Keratinocyte (primary cell): ENCODE results near the gene ENDOD1. TPM values are rescaled to one million over a fixed set of nuclear protein-coding genes. Genes with fewer than 3 reads are reported as not detected.
"Not testable (repeated sequence)": the region's sequence is repeated elsewhere in the genome, so short reads cannot be mapped to it uniquely, and the experiment has no call there.

Experiments used
- DNase-seq: peaks from one replicate; pipeline ENCODE4 v3.0.0-alpha.2; 2011; ENCODE audit warnings: low read depth, missing footprints, low spot score
- FAIRE-seq: peaks from 2 replicates; lab custom pipeline; 2011; peaks lifted over from hg19 to GRCh38; lab: Jason Lieb, UNC
- H2AFZ ChIP-seq: 2 replicates; pipeline ENCODE4 v1.6.0; 2012; ENCODE audit warnings: low read length, control low read depth, inconsistent platforms; ENCODE audit not compliant: control insufficient read depth
- H3K27ac ChIP-seq: 2 replicates; pipeline ENCODE4 v1.5.1; 2011; ENCODE audit warnings: low read length; ENCODE audit not compliant: control insufficient read depth, insufficient read depth
- H3K27me3 ChIP-seq: 3 replicates; pipeline ENCODE4 v1.6.0; 2011; ENCODE audit warnings: low read length; ENCODE audit not compliant: control insufficient read depth, insufficient read depth; ENCODE audit errors: extremely low read depth
- H3K36me3 ChIP-seq, 2 experiments: 2 replicates in 1 of 2; 3 replicates in 1 of 2; pipeline ENCODE4 v1.5.1; 2011; ENCODE audit warnings: low read length in 2 of 2, mild to moderate bottlenecking in 1 of 2; ENCODE audit not compliant: control insufficient read depth in 2 of 2, insufficient read depth in 2 of 2; ENCODE audit errors: extremely low read depth in 1 of 2
- H3K4me1 ChIP-seq: 3 replicates; pipeline ENCODE4 v1.5.1; 2011; ENCODE audit warnings: low read length; ENCODE audit not compliant: control insufficient read depth, insufficient read depth; ENCODE audit errors: extremely low read depth
- H3K4me2 ChIP-seq: 3 replicates; pipeline ENCODE4 v1.6.0; 2011; ENCODE audit warnings: low read depth, low read length; ENCODE audit not compliant: control insufficient read depth, insufficient read depth; ENCODE audit errors: extremely low read depth
- H3K4me3 ChIP-seq, 3 experiments: fragments of 200-600 bp in 1 of 3; sonication (generic) in 1 of 3; 2 replicates in 2 of 3; 3 replicates in 1 of 3; pipeline ENCODE4 v1.5.1; 2011 to 2016; ENCODE audit warnings: low read length in 3 of 3, mild to moderate bottlenecking in 3 of 3, control low read depth in 2 of 3, inconsistent platforms in 1 of 3, low read depth in 1 of 3, mixed read lengths in 1 of 3, mixed run types in 1 of 3, moderate library complexity in 1 of 3; ENCODE audit not compliant: control insufficient read depth in 2 of 3, insufficient read depth in 2 of 3; ENCODE audit errors: extremely low read depth in 1 of 3
- H3K79me2 ChIP-seq: 2 replicates; pipeline ENCODE4 v1.6.0; 2012; ENCODE audit warnings: low read length; ENCODE audit not compliant: control insufficient read depth, insufficient read depth
- H3K9ac ChIP-seq: 3 replicates; pipeline ENCODE4 v1.6.0; 2011; ENCODE audit warnings: low read length; ENCODE audit not compliant: control insufficient read depth, insufficient read depth; ENCODE audit errors: extremely low read depth
- H3K9me1 ChIP-seq: 3 replicates; pipeline ENCODE4 v1.6.0; 2011; ENCODE audit warnings: low read length; ENCODE audit not compliant: control insufficient read depth, insufficient read depth; ENCODE audit errors: extremely low read depth
- H3K9me3 ChIP-seq: 2 replicates; pipeline ENCODE4 v1.5.1; 2012; ENCODE audit warnings: low read depth, low read length; ENCODE audit not compliant: control insufficient read depth
- H4K20me1 ChIP-seq: 3 replicates; pipeline ENCODE4 v1.6.0; 2011; ENCODE audit warnings: low read length; ENCODE audit not compliant: control insufficient read depth, insufficient read depth; ENCODE audit errors: extremely low read depth
- EZH2 ChIP-seq: IDR thresholded peaks from one replicate; pipeline ENCODE4 v1.6.1; 2012; ENCODE audit warnings: inconsistent platforms, mild to moderate bottlenecking, low read length, moderate library complexity
- dilution Hi-C: fragments of 300-500 bp; cut with MboI; formaldehyde crosslinking; loops from one replicate; pipeline ENCODE4 v1.7.0; 2020; ENCODE audit warnings: low sequenced_read_pairs; ENCODE audit not compliant: extremely low pct_ligation_motif_present
- polyA plus RNA-seq, 5 experiments: library from polyadenylated mRNA; depleted of rRNA in 3 of 5; stranded (reverse) in 3 of 5; stranded (forward) in 1 of 5; unstranded in 1 of 5; fragments of >200 nt; gene quantifications; 1 replicate in 1 of 5; 2 replicates in 3 of 5; 3 replicates in 1 of 5; pipeline versions ENCODE4 v1.2.1 to v1.2.3, GENCODE V29; 2011 to 2012; ENCODE audit warnings: missing spikeins in 2 of 5, low read depth in 1 of 5, low replicate concordance in 1 of 5
- TF ChIP-seq, protein P1 (sequence below), 3 experiments: IDR thresholded peaks in 1 of 3; conservative IDR thresholded peaks in 1 of 3; optimal IDR thresholded peaks in 1 of 3; 2 replicates in 2 of 3; 3 replicates in 1 of 3; pipeline versions ENCODE3 to v1.5.1; 2011; ENCODE audit warnings: low read length in 3 of 3, mild to moderate bottlenecking in 3 of 3, moderate library complexity in 2 of 3, control low read depth in 1 of 3, inconsistent platforms in 1 of 3; ENCODE audit not compliant: insufficient read depth in 2 of 3; ENCODE audit errors: extremely low read depth in 1 of 3

The ENDOD1 gene
- polyA plus RNA-seq, 1 donor (not counting 4 experiments of a cell fraction or from before 2014, with no cell fraction given): 27.2 TPM

DNA sequence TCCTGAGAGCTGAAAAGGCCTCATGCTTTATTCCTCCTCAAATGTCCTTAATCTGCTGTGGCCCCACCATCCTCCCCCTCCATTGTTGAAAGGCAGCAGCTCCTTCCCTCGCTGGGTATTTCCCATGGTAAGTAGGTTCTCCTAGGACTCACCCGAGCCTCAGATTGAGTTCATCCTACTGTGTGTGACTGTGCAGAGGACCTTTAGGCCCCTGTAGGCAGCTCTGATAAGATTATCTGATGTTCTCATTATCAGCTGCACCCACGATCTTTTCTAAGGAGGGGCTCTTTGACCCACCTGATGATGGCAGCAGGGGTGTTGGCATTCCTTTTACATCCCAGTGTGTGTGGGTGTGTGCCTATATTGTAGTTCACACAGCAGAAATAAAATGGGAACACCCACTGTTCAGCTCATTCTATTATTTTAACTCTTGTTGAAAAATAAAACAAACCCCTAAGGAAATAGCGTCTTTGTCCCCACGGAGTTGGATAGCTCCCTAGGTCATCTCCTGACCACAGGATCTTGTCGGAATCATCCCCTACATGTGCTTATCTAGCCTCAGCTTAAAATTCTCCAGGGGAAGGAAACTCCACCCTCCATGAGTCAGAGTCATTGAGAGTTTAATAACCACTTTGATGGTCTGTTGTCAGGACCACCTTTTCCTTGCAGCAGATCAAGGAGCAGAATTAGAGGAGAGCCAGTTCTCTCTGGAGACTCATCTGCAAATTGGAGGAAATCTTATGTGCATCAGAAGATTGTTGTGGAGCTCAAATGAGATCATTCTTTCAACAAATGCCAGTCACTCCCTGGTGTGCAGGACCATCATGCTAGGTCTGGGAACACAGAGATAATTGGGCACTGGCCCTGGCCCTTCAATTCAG lies 19.3 kb downstream of the ENDOD1 start:
- Histone ChIP-seq H3K9me1 (no peaks in the 10 kb centered on the region), H2AFZ (peak overlapping the region; percentile 13), H4K20me1 (no peaks in the 10 kb centered on the region), H3K79me2 (peaks cover 14% of the 10 kb centered on the region), H3K4me2 (peak overlapping the region; percentile 68), H3K4me1 (peaks cover 41% of the 10 kb centered on the region), H3K9me3 (no peaks in the 10 kb centered on the region), H3K4me3 (no peak overlapping the region), H3K9ac (peak overlapping the region; percentile 66), H3K27me3 (no peaks in the 10 kb centered on the region), H3K36me3 (no peaks in the 10 kb centered on the region), H3K27ac (peak overlapping the region; percentile 74)
- no peak for FAIRE-seq
- TF ChIP-seq EZH2: no peak
- TF ChIP-seq, protein P1, sequence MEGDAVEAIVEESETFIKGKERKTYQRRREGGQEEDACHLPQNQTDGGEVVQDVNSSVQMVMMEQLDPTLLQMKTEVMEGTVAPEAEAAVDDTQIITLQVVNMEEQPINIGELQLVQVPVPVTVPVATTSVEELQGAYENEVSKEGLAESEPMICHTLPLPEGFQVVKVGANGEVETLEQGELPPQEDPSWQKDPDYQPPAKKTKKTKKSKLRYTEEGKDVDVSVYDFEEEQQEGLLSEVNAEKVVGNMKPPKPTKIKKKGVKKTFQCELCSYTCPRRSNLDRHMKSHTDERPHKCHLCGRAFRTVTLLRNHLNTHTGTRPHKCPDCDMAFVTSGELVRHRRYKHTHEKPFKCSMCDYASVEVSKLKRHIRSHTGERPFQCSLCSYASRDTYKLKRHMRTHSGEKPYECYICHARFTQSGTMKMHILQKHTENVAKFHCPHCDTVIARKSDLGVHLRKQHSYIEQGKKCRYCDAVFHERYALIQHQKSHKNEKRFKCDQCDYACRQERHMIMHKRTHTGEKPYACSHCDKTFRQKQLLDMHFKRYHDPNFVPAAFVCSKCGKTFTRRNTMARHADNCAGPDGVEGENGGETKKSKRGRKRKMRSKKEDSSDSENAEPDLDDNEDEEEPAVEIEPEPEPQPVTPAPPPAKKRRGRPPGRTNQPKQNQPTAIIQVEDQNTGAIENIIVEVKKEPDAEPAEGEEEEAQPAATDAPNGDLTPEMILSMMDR (optimal IDR thresholded peaks at IDR 0.05 in 1 of 3, IDR thresholded peaks at IDR 0.05 in 1 of 3, conservative IDR thresholded peaks at IDR 0.05 in 1 of 3; ENCODE audit: extremely low read depth in 1 of 3, insufficient read depth in 2 of 3, low read length in 3 of 3): no peak
- dilution Hi-C loops: no loop called here
- DNase-seq: no peak

DNA sequence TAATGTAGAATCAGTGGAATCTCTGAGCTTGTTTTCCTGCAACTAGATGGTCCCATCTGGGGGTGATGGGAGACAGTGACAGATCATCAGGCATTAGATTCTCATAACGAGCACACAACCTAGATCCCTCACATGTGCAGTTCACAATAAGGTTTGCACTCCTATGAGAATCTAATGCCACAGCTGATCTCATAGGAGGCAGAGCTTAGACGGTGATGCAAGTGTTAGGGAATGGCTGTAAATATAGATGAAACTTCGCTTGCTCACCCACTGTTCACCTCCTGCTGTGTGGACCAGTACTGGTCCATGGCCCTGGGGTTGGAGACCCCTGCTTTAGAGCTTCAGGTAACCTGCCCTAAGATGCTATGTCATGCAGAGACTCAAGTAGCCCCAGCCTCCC lies 21.8 kb downstream of the ENDOD1 start:
- H4K20me1 ChIP-seq, dilution Hi-C loops, H3K9me1 ChIP-seq, H3K4me3 ChIP-seq, H3K4me2 ChIP-seq, FAIRE-seq, DNase-seq, H3K27me3 ChIP-seq, H3K9me3 ChIP-seq, H3K36me3 ChIP-seq, H3K9ac ChIP-seq, H3K27ac ChIP-seq, H2AFZ ChIP-seq: not testable (repeated sequence)
- H3K79me2 ChIP-seq: peaks cover 10% of the 10 kb centered on the region
- H3K4me1 ChIP-seq: peaks cover 26% of the 10 kb centered on the region
